Renal cortex interstitium (tissue), 11 donors: ENCODE measurements around the gene FOXO4. TPM values are rescaled to one million over a fixed set of nuclear protein-coding genes. Genes with fewer than 3 reads are reported as not detected.

Source experiments
- DNase-seq, 11 donors: peaks; one replicate each; pipeline ENCODE4 v3.0.0-alpha.2; 2013; ENCODE audit warnings: low read depth in 9 of 11, low spot score in 4 of 11; ENCODE audit errors: extremely low read depth in 1 of 11
- polyA plus RNA-seq, 3 donors: library from polyadenylated mRNA; unstranded; fragments of 120-200 nt; gene quantifications; one replicate each; pipeline ENCODE4 v1.2.1, GENCODE V29; 2013; ENCODE audit not compliant: insufficient read length in 3 of 3

Gene FOXO4
- polyA plus RNA-seq, 3 donors, result 22.9 to 25.3 (median 24.7) TPM

DNA sequence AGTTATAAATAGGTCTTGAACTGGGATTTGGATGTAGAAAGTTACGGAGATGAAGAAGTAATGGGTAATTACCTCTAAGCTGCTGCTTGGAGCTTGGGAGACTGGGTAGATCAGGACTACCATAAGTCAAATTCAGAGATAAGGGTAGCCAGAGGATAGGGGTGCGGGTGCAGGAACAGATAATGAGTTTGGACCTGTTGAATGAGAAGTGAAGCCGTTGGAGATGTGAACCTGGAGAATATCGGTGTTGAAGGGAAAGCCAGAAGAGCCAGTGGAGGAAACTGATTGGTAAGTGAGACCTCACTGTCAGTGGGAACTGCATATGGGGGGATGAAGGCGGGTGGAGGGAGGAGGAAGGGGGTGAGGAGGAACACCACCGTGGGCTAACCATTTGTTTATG is 618 bp upstream of the FOXO4 start:
- no peak for DNase-seq

DNA sequence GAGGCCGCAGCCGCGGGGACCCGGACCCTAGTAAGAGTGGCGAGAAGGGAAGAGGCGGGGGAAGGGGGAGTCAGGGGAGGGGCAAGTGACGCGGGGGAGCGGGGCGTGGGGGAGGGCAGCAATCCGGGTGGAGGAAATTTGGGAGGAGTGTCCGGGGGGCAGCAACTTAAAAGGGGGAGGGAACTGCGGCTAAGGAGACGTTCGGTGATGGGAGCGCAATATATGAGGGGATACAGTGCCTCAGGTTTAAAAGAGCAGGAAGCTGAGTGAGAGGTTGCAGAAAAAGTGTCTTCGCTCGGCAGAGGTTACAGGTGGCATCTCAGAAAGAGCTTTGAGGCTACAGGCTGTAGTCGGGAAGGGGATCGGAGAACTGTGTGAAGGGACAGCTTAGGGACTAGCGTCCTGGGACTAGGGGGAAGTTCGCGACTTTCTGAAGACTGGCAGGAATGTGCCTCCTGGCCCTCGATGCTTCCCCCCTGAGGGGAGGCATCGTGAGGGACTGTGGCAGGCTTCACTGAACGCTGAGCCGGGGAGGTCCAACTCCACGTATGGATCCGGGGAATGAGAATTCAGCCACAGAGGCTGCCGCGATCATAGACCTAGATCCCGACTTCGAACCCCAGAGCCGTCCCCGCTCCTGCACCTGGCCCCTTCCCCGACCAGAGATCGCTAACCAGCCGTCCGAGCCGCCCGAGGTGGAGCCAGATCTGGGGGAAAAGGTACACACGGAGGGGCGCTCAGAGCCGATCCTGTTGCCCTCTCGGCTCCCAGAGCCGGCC is 519 bp downstream of the FOXO4 start:
- peak in 1 of 11 donors; percentile 45 for DNase-seq

- no peak for DNase-seq
These were observed 1.0 kb downstream of the FOXO4 start for GRCh38 chrX:71096760-71097032.

- no peak for DNase-seq
These were observed 2.7 kb downstream of the FOXO4 start for GRCh38 chrX:71098302-71098701.

GRCh38 chrX:71098951-71099506 is 3.4 kb downstream of the FOXO4 start:
- DNase-seq, result no peak

- no peak for DNase-seq
These were observed 4.1 kb downstream of the FOXO4 start for GRCh38 chrX:71099736-71100135.

DNA sequence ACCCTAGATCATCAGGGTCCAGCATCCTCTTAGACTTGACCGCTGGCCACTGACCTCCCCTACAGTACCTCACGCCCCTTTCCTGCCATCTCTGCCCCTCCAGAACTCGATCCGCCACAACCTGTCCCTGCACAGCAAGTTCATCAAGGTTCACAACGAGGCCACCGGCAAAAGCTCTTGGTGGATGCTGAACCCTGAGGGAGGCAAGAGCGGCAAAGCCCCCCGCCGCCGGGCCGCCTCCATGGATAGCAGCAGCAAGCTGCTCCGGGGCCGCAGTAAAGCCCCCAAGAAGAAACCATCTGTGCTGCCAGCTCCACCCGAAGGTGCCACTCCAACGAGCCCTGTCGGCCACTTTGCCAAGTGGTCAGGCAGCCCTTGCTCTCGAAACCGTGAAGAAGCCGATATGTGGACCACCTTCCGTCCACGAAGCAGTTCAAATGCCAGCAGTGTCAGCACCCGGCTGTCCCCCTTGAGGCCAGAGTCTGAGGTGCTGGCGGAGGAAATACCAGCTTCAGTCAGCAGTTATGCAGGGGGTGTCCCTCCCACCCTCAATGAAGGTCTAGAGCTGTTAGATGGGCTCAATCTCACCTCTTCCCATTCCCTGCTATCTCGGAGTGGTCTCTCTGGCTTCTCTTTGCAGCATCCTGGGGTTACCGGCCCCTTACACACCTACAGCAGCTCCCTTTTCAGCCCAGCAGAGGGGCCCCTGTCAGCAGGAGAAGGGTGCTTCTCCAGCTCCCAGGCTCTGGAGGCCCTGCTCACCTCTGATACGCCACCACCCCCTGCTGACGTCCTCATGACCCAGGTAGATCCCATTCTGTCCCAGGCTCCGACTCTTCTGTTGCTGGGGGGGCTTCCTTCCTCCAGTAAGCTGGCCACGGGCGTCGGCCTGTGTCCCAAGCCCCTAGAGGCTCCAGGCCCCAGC is 5.2 kb downstream of the FOXO4 start:
- DNase-seq, result no peak

DNA sequence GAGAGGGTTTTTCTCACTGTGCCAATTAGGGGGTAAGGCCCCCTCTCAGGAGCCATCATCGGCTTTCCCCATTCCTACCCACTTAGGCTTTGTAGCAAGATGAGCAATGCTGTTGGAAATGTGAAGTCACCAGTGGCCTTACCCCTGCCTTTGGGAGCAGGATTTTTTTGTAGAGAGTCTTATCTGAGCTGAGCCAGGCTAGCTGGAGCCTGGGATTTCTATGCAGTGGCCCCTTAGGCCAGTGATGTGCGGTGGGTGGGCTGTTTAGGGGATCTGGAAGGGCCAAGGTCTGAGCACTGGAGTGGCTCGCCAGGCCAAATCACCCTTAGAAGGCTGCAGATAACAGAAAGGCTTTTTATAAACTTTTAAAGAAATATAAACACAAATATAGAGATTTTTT is 6.6 kb downstream of the FOXO4 start:
- no peak for DNase-seq

- DNase-seq, result no peak
These were observed 7.7 kb downstream of the FOXO4 start for GRCh38 chrX:71103110-71103983.

- no peak for DNase-seq
These were observed 10.0 kb downstream of the FOXO4 start for GRCh38 chrX:71105628-71106027.

DNA sequence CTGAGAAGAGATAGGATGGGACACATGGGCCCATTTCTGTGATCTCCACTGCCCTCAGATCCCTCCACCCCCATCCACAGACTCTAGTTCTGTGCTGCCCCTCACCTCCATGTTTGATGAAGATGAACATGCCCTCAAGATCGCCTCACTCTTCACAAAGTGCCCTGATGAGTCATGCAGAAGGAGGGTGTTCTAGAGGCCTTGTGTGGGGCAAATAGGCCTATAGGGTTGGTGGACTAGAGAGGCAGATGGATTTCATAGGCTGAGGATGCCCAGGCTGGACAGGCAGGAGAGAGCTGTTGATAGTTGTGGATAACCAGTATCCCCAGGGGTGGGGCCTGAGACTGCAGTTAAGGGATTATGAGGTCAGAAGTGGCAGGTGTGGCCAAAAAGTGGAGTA is 10.8 kb downstream of the FOXO4 start, which contains the start of gene CXorf65:
CXorf65 (minus strand) TSS at position 314 of the 400 bp plus-strand sequence; CDS start at position 130, 184 bp downstream.
- DNase-seq, result no peak

- no peak for DNase-seq
These were observed 11.6 kb downstream of the FOXO4 start for GRCh38 chrX:71107245-71107644.

GRCh38 chrX:71107762-71108360 is 12.2 kb downstream of the FOXO4 start:
- DNase-seq, result no peak

DNA sequence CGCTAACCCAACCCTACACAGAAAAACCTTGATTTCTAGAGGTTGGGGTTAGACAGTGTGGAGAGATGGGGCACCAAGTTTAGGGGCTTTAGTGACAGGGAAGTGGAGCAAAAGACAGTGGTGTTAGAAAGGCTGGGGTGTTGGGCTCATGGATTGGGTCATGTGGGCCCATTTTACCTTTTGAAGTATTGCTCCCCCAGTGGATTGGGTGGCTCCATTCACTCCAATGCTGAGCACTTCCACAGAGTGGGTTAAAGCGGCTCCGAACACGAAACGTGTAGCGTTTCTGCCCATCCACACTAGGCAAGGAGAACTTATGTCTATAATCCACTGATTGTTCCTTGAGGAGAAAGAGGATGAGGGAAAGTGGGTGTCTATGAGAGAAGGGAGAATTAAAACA is 13.4 kb downstream of the FOXO4 start:
- no peak for DNase-seq

GRCh38 chrX:71111141-71111843 is 15.6 kb downstream of the FOXO4 start, which contains the start of gene IL2RG:
IL2RG (minus strand) TSS chrX:71111577; CDS start chrX:71111539, 38 bp downstream.
- no peak for DNase-seq

DNA sequence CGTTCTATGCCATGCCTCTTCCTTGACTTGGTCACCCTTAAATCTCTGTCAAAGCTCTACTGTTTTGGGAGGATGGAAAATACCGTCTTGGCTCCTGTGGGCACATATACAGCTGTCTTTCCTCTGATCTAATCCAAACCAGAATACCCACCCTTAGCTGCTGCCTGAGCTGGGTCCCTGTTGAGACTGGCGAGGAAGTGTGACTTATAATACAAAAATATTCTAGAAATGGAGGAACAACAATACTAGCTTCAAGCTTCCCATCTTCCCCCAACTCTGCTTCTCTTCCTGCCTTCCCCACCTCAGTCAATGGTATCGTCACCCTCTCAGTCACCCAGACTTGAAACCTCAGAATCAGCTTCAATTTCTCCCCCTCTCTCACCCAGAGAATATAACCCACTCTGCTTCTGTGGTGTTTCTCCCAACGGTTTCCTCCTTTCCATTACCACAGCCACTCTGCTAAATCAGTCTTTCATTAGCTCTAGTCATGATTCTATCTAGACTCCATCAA is 16.3 kb downstream of the FOXO4 start:
- DNase-seq, result no peak

GRCh38 chrX:71117358-71117757 is 21.7 kb downstream of the FOXO4 start:
- no peak for DNase-seq
